ENCODE measurements around the gene PSMG4.

Gene PSMG4

DNA sequence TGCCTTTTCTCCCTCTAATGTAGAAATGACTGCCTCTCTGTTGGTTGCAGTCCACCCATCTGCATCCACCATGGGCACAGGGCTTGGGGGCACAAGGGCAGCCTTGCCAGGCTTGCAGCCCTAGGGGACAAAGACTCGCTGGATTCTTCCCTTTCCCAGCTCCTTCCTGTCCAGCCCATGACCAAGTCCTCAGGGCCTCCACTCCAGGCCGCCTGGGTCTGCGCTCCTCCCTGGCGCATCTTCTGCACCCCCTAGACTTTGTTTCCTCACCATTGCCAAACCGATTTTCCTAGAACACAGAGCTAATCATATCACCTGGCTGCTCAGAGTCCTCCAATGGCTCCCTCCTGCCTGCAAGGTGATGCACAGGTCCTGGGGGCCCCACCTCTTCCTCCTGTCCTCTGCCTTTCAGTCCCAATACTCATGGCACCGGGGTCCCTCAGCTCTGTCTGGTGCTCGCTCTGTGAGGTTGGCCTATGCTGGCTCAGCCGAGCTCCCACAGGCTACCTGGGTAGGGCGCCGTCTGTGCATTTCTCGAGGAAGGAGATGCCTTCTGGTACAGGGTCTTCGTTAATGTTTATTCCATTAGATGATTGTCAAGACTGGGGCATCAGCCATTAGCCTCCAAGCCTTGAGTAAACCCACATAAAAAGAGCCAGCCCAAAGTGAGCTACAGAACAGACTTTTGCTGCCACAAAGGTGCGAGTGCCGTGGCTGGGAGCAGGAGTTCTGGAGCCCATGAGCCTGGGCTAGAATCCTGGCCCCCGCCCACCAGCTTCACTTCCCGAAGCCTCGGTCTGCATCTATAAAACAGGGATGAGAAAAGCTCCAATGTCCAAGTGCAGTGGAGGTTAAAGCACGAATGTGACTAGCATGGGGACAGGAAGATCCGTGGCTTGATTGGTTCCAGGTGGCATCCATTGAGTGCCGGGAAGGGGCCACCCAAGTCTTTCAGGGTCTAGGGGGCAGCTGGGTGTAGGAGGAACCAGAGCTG lies 17.7 kb downstream of the PSMG4 start:
- H3K4me3 ChIP-seq (ENCODE audit: low read depth, low read length) = no peak overlapping the region
- TF ChIP-seq, protein P1, sequence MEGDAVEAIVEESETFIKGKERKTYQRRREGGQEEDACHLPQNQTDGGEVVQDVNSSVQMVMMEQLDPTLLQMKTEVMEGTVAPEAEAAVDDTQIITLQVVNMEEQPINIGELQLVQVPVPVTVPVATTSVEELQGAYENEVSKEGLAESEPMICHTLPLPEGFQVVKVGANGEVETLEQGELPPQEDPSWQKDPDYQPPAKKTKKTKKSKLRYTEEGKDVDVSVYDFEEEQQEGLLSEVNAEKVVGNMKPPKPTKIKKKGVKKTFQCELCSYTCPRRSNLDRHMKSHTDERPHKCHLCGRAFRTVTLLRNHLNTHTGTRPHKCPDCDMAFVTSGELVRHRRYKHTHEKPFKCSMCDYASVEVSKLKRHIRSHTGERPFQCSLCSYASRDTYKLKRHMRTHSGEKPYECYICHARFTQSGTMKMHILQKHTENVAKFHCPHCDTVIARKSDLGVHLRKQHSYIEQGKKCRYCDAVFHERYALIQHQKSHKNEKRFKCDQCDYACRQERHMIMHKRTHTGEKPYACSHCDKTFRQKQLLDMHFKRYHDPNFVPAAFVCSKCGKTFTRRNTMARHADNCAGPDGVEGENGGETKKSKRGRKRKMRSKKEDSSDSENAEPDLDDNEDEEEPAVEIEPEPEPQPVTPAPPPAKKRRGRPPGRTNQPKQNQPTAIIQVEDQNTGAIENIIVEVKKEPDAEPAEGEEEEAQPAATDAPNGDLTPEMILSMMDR (IDR thresholded peaks at IDR 0.05; ENCODE audit: low read depth, low read length) = no peak
- TF ChIP-seq MYC (IDR thresholded peaks at IDR 0.05; ENCODE audit: low read depth, low read length) (no peak), POLR2A (IDR thresholded peaks at IDR 0.05; ENCODE audit: extremely low read depth, insufficient read length) (no peak)
- TF ChIP-seq, protein P2, sequence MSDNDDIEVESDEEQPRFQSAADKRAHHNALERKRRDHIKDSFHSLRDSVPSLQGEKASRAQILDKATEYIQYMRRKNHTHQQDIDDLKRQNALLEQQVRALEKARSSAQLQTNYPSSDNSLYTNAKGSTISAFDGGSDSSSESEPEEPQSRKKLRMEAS (IDR thresholded peaks at IDR 0.05; ENCODE audit: low read depth, low read length) = no peak
- no peak for DNase-seq (ENCODE audit: low read depth)

DNA sequence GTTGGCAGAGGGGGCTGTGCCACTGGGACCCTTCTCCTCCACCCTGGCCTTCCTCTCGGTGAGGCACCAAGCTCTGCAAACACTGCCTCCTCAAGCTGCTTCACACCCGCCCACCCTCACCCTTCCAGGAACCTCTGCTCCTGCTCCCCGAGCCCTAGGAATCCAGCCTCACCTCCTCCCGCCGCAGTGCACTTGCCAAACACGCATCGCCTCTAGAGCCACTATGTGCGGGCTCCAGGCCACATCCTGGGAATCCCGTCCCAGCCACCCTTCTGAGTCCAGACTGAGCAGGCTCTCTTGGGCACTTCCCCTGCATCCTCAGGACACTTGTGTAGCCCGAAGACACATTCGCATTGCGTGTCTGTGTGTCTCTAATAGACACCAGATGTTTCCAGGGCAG lies 18.5 kb downstream of the PSMG4 start:
- DNase-seq (ENCODE audit: low read depth) = no peak
- H3K4me3 ChIP-seq (ENCODE audit: low read depth, low read length) = no peak overlapping the region
- TF ChIP-seq MYC (IDR thresholded peaks at IDR 0.05; ENCODE audit: low read depth, low read length) (no peak), POLR2A (IDR thresholded peaks at IDR 0.05; ENCODE audit: extremely low read depth, insufficient read length) (no peak)
- TF ChIP-seq, protein P2 (IDR thresholded peaks at IDR 0.05; ENCODE audit: low read depth, low read length) = no peak
- TF ChIP-seq, protein P1 (IDR thresholded peaks at IDR 0.05; ENCODE audit: low read depth, low read length) = no peak

DNA sequence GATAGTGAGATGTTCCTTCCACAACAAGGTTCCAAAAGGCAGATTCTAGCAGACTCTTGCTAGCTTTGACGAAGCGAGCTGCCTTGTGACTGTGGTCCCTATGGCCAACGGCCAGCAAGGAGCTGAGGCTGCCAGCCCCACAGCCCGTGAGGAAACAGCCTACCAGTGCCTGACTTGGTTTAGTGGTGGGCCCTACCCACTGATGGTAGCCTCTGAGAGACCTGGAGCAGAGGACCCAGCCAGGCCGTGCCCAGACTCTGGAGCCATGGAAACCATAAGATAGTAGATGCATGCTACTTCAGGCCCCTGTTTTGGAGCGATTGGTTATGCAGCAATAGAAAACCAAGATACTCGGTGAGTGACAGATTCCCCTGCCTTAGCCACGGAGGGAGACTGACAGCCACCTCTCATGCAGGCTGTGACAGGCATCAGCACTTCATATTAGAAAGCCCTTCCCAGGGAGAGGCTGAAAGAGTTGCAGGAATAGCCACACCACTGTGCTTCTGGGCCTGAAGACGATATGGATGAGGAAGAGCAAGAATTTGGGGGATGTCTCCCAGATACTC lies 19.2 kb downstream of the PSMG4 start:
- no peak overlapping the region for H3K4me3 ChIP-seq (ENCODE audit: low read depth, low read length)
- no peak for DNase-seq (ENCODE audit: low read depth)
- TF ChIP-seq, protein P1 (IDR thresholded peaks at IDR 0.05; ENCODE audit: low read depth, low read length) = no peak
- TF ChIP-seq MYC (IDR thresholded peaks at IDR 0.05; ENCODE audit: low read depth, low read length) (no peak), POLR2A (IDR thresholded peaks at IDR 0.05; ENCODE audit: extremely low read depth, insufficient read length) (no peak)

DNA sequence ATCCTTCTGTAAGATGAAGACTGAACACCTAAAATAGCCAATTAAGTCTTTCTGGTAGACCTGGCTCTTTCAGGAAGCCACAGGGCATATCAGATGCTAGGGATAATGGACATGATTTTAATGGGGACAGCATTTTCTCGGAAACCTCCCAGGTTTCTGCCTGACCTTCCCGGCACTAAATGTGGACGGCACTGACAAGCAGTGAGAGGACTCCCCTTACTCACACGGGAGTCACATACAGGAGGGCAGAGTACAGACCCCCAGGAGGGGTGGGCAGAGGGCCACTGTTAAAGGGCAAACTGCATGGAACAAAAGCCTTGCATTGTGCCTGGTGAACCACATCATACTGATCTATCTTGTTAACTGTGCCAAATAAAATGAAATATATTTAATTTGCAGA lies 19.9 kb downstream of the PSMG4 start:
- TF ChIP-seq, protein P1 (IDR thresholded peaks at IDR 0.05; ENCODE audit: low read depth, low read length) = no peak
- TF ChIP-seq MYC (IDR thresholded peaks at IDR 0.05; ENCODE audit: low read depth, low read length) (no peak), POLR2A (IDR thresholded peaks at IDR 0.05; ENCODE audit: extremely low read depth, insufficient read length) (no peak)
- TF ChIP-seq, protein P2 (IDR thresholded peaks at IDR 0.05; ENCODE audit: low read depth, low read length) = no peak
- H3K4me3 ChIP-seq (ENCODE audit: low read depth, low read length) = no peak overlapping the region
- DNase-seq (ENCODE audit: low read depth) = no peak

DNA sequence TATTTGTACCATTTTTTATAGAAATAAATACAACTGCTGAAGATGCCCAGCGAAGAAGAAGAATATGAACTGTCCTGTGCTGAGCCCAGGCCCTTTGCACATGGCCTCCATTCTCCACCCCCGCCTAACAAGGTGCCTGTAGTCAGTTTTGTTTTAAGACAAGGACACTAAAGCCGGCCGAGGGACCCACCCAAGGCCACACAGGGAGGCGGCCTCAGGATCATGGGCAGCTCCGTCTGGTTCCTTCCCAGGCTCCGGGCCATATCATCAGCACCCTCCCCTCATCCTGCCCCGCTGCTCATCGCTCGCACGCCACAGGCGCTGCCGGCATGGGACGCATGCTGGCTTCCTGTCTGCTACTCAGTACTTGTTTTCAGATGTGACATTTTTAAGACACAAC lies 21.3 kb downstream of the PSMG4 start:
- no peak overlapping the region for H3K4me3 ChIP-seq (ENCODE audit: low read depth, low read length)
- no peak for TF ChIP-seq POLR2A (IDR thresholded peaks at IDR 0.05; ENCODE audit: extremely low read depth, insufficient read length)
- TF ChIP-seq, protein P1 (IDR thresholded peaks at IDR 0.05; ENCODE audit: low read depth, low read length) = no peak
- no peak for TF ChIP-seq MYC (IDR thresholded peaks at IDR 0.05; ENCODE audit: low read depth, low read length)
- TF ChIP-seq, protein P2 (IDR thresholded peaks at IDR 0.05; ENCODE audit: low read depth, low read length) = no peak
- DNase-seq (ENCODE audit: low read depth) = no peak

Data from NB4 (cell line).